Adipose tissue (tissue), 3 donors: ENCODE data around the gene PCTP. TPM values are rescaled to one million over a fixed set of nuclear protein-coding genes. Genes with fewer than 3 reads are reported as not detected.

Experiments
- H3K27ac ChIP-seq: one replicate; pipeline ENCODE4 v1.5.1; 2013; ENCODE audit warnings: low read depth, low read length
- WGBS, 3 donors: extraction: QIAGEN DNeasy Blood & Tissue Kit; methylation state at CpG; one replicate each; pipeline ENCODE4 v1.1.7; 2013; 5-methylcytosine and 5-hydroxymethylcytosine counted together
- polyA plus RNA-seq, 3 donors: library from polyadenylated mRNA; stranded (reverse); fragments of 200-250 nt; gene quantifications; one replicate each; pipeline ENCODE4 v1.2.3, GENCODE V29; 2013
- donor health status: healthy with polysubstance abuse.
- donor health status: Bipolar disorder and iron deficiency.
- donor health status: healthy.

PCTP gene
- polyA plus RNA-seq, 3 donors = 8.8 to 24.1 (median 14.9) TPM

DNA sequence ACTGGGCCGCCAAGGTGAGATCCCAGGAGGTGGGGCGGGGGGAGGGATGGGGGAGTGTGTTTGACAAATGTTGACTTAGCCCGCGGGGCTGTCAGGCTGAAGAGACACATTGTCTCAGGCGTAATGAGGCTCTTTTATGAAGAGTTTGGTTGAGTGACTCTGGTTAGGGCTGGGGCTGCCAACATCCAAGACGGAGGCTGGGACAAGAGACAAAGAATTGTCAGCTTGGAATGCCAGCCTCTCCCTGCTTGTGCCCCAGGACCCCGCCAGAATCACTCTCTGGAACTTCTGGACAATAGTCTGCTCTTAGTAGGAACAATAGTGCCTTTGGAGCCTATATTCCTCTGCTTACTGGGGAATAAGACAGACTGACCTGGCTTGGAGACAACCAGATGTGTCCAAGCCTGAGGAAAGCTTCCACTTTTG lies 24.0 kb downstream of the PCTP start:
- no peak overlapping the region for H3K27ac ChIP-seq
- 78 to 92% (median 89%) methylated on average over 7 of the region's 7 CpGs for WGBS, 3 donors

DNA sequence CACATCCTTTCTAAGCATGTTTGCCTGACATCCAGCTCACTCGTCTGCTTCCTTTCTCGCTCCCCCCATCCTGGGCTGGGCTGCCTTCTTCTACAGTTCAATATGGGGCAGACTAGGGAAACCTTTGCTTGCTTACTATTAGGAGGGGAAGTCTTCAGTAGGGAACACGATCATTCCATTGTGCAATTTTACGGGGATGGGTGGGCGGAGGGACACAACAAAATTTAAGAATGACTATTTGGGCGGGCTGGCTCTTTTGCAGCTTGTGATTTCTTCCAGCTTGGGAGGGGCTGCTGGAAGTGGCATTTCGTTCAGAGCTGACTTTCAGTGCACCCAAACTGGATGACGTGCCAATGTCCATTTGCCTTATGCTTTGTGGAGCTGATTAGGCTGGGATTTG lies 25.4 kb downstream of the PCTP start:
- WGBS, 3 donors = 82 to 93% (median 84%) methylated on average over 8 of the region's 8 CpGs

DNA sequence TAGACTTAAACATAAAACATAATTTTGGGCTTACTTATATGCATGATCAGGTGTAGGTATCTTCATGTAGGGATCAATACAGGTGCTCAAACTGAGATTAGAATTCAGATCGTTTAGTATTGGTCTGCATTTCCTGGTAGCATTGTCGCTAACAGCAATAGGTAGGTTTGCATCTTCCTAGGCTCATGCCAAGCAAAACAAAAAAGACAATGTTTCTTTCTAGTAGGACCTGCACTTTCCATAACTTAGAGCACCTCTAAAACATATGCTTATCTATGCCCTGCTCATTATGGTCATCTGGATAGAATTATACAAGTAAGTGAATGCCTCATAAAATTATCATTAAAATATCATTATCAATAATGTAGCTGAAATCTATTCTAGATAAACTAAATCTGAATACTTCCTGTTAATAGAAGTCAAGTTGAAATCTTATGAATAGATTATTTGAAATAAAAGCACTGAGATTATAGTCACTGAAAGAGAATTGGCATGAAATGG lies 26.7 kb downstream of the PCTP start:
- no peak overlapping the region for H3K27ac ChIP-seq
- WGBS, 3 donors = 51 to 80% (median 79%) methylated on average over 2 of the region's 2 CpGs

More for the DNA sequence above, 25.4 kb downstream of the PCTP start:
- no peak overlapping the region for H3K27ac ChIP-seq

DNA sequence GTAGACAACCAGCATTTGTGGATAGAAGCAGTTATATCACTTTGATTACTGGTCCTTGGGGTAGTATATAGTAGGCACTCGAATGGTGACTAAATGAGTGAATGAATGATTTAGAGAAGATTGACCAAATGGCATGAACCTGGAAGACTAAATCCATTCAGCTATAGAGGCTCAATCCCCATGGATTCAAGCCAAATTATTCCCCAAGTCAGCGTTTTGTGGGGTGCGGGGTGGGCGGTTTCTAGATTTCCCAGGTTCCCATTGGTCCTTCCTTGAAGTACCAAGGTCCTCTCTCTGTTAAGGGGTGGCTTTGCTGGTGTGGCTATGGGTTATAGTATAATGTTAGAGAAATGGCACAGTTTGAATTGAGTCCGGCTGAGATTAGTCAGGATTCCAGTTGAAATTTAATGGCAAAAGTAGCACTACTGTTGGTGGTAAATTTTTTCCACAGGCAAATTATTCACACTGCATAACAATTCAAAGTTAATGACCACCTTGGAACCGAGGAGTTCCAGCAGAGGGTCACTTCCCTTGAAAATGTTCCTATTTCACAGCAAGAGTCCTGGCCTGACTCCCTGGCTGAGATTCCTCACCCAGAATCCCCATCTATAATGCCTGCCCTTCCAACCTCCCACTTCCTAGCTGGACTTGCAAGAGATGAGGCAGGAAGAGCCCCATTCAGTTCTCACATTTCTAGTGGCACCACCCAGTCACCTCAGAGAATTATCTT lies 27.7 kb downstream of the PCTP start:
- H3K27ac ChIP-seq = no peak overlapping the region
- 88 to 91% (median 89%) methylated on average over 6 of the region's 6 CpGs for WGBS, 3 donors

DNA sequence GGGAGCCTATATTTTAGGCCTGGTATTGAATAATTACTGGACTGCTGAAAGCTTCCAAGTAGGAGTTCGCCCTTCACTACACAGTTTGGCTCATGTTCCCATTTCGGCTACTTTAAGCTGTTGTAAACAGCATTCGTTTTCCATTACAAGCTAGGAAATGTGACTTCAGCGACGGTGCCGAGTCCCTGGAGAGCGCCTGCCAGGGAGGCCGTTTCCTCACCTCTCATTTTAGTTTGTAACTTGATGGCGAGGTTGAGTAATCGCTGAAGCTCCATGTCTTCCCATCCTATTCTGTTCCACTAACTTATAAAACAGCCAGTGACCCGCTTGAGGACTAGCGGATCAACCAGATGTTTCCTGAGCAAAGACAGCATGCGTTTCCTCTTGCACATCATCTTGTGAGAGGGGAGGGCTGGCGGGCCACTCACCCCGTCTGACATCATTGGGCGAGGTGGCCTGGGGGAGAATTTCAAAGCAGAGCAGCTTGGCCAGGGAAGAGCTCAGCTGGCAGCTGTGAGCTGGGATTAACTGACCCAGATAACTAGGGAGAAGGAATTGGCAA lies 32.9 kb downstream of the PCTP start:
- WGBS, 3 donors = 33 to 76% (median 45%) methylated on average over 16 of the region's 16 CpGs
- no peak overlapping the region for H3K27ac ChIP-seq

DNA sequence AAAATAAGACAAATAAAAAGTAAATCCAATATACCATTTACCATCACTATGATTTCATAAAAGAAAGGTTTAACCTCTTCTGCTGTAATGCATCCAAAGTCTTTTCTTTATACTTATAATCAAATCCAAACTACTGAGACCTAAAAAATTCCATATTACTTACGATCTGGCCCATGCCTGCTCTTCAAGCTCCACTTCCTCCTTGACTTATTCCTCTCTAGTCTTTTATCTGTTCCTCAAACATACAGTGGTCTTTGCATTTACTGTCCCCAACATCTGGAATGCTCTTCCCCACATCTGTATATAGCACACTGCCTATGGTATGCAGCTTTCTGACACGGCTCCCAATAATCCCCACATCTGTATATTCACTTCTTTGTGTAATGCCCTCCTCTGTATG lies 33.8 kb downstream of the PCTP start:
- 46 to 76% (median 63%) methylated on average over 2 of the region's 2 CpGs for WGBS, 3 donors

DNA sequence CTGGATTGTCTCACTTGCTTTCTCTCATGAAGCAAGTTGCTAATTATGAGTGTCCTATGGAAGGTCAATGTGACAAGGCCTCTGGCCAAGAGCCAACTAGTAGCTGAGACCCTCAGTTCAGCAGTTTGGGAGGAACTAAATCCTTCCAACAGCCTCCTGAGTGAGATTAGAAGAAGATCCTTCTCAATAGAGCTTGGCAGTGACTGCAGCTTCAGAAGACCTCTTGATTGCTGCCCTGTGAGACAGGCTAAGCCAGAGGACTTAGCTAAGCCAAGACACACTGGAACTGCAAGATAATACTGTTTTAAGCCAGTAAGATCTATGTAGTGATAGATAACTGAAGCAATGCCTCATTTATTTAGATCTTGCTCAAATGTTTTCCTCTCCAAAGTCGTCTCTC lies 34.3 kb downstream of the PCTP start:
- H3K27ac ChIP-seq = no peak overlapping the region
- 48 to 75% (median 63%) methylated on average over 1 of the region's 1 CpG for WGBS, 3 donors

More for the DNA sequence above, 33.8 kb downstream of the PCTP start:
- H3K27ac ChIP-seq = no peak overlapping the region

DNA sequence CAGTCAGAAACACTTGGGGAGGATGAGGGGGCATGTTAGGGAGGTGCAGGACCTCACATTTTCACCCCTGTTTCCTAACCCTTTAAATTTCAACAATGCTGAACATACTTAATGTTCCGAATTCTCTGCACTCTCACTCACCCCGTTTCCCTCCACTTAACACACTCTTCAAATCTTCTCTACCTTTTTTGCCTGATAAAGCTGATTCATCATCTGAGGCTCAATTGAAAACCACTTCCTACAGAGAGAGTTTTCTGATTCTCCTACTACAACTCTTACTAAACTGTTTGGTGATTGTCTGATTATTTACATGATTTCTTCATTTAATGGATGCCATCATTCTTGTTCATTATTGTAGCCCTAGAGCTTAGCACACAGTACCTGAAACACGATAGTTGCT lies 42.4 kb downstream of the PCTP start:
- WGBS, 3 donors = 81 to 95% (median 89%) methylated on average over 3 of the region's 3 CpGs

DNA sequence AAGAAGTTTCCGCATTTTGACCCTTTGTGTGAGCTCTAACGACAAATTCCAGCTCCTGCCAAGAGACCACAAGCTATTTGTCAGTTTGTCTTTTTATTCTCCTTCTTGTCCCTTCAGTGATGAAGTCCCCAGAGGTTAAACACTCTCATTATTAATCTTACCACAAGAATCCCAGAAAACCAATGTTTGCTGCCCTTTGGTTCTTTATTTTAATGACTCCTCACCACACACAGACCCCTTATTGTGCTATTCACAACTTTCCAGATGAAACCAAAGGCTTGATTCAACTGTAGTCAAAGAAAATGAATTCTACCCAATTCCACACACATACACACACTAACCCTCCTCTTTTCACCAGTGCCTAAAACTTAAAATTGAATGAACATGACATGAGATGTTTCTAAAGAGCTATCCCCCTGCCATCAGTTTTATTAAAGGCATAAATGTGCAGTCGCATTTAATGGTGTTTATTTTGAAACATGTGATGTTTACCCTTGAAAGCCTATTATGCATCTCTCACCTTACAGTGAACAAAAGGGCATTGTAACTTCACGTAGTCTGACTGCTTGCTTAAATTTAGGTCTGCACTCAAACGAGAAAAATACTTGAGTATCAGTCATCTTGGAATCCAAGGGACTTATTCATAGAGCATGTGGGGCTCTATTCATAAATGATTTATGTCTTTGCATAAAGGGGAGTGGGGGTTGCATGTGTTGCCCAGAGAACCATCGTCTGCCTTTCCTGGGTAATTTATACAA lies 44.1 kb downstream of the PCTP start:
- H3K27ac ChIP-seq = no peak overlapping the region
- 37 to 73% (median 71%) methylated on average over 6 of the region's 6 CpGs for WGBS, 3 donors

More for the DNA sequence above, 42.4 kb downstream of the PCTP start:
- no peak overlapping the region for H3K27ac ChIP-seq

DNA sequence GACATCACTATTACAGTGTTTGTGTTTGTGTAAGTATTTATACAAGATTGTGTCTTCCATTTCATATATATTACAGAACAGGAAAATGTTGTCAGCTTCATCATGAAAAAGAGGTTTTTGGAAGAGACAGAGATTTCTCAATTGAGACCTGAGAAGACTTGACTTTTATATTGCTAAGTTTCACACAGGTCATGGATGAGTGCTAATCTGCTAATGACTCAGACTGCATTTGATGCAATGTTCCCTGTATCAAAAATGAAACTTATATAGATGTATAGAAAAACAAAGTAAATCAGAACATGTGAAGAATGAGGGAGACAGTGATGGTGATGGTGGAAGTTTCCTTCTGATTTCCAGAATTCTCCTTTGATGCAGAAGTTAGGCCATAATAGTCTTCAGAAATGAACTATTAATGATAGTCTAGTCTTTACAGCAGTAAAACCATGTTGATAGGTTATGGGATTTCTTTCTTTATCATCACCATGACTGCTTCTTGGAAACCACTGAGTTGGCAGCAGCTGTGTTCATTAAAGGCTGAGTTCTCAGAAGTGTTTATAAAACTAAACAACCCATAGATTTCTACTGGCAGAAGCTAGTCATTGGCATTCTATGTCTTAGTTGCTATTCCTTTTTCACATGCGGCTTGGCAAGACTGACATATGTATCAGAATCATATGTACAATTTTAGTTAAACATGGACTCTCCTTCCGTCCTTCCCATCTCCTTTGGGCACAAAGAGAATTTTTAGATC lies 56.1 kb downstream of the PCTP start:
- 88 to 92% (median 90%) methylated on average over 2 of the region's 2 CpGs for WGBS, 3 donors
- no peak overlapping the region for H3K27ac ChIP-seq

DNA sequence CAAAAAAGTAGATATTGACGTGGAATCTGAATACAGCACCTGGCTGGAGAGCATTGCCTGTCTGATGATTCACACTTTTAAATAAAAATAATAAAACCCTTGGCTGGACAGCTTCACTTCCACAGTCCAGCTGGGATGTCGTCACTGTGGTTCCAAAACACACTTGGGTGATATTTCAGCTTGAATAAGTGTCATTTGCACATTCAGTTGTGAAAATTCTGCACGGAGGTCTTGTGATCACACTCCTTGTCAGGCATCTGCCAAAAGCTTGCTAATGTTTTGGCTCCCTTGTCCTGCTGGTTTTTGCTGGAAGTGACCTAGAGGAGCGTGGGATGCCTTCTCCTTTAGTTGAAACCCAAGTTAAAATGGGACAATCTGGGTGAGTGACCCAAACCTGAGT lies 60.7 kb downstream of the PCTP start:
- no peak overlapping the region for H3K27ac ChIP-seq
- 68 to 84% (median 70%) methylated on average over 4 of the region's 4 CpGs for WGBS, 3 donors

DNA sequence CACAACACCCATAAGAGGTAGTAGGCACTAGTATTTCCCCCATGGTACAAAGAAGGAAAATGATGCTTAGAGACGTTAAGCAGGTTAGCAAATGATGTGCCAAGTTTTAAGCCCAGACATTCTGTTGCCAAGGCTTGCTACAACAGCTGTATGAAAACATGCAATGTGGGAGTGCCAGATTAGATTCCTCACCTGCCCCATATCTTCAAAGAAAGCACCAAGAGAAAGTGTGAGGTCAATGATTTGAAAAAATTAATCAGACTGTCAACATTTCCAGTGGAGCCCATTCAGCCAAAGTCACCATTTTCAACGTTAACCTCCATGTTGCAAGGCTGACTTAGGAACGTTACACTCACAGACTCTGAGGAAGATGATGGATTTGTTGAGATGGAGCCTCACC lies 61.5 kb downstream of the PCTP start:
- no peak overlapping the region for H3K27ac ChIP-seq
- WGBS, 3 donors = 70 to 84% (median 72%) methylated on average over 3 of the region's 3 CpGs

DNA sequence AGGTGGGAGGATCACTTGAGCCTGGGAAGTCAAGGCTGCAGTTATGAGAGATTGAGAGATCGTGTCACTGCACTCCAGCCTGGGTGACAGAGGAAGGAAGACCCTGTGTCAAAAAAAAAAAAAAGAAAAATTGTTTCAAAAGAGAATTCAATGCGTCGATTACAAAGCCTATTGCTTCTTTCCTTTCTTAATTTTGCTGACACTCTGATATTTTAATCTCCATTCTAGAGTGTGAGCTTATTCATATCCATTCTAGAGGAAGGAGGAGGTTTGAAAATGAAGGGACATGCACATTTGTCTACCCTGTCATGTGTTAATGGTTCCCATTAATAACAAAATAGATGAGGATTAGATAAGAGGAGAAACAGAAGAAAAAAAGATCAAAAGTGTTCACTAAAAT lies 63.1 kb downstream of the PCTP start:
- no peak overlapping the region for H3K27ac ChIP-seq
- 63 to 76% (median 75%) methylated on average over 3 of the region's 3 CpGs for WGBS, 3 donors

DNA sequence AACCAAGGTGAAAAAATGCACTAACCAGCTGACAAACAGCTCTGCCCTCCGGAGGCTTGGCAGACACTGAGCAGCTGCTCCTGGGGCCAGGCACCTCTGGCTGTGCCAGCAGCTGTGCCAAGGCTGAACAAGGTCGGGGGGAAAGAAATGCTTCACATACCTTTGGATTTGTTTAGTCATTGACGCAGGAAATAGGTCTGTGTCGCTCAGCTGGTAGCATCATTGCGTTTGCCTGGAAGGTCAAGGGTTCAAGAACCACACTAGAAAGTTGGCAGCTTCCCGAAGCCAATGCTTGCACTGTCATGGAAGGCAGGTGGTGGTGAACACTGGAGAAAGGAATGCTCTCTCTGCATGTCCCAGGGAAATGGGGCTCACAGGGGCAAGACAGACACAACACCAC lies 63.5 kb downstream of the PCTP start:
- H3K27ac ChIP-seq = no peak overlapping the region
- 45 to 64% (median 61%) methylated on average over 6 of the region's 6 CpGs for WGBS, 3 donors

DNA sequence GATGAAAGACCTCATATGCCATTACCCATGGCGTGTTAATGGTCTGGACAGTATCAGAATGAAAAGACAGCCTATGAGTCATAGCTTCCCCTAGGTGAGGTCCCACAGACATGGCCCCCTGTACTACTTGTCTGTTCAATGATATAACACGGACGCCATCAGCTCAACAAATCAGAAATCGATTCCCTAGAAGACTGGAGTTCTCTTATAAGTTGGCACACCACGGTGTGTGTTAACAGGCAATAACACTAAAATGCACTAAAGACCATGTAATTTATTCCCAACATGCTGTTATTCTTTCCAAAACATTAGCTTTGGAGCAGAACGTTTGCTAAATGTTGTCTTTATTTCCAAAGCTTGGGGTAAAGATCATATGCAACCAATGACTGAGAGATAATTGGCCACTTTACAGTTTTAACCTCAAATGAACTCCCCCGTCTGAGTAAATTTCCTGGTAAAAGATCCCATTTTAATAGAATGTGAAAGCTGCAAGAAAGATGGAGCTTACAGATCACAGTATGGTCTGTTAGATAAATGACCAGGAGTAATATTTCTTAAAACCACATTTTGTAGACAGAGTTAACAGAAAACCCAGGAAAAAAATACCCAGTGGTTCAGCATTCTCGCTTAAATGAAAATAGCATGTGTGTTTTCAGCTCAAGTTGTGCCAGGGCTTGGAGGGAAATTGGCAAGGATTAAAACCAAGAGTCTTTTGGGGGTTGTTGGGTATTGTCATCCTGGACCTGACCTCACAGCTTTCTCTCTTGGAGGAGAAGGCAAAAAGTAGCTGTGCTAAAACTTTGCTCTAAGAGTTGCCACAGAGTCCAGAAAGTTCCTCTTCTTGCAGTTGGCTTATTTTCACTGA lies 65.9 kb downstream of the PCTP start:
- 57 to 73% (median 60%) methylated on average over 8 of the region's 8 CpGs for WGBS, 3 donors

DNA sequence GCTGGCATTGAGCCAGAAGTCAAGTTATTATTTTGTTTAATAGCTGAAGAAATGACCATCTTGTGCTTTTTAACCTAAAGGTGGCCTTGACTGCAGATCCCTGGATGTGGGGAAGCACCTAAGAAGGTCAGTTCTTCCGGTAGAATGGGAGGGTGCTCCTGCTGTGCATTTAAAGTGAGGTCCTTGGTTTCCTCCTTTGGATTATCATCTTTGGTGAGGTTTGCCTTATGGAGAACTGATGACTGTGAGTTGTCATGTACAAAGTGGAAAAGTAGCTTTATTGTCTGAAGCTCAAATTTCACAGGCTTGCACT lies 66.5 kb downstream of the PCTP start:
- WGBS, 3 donors = 50 to 87% (median 64%) methylated on average over 1 of the region's 1 CpG
- H3K27ac ChIP-seq = no peak overlapping the region

More for the DNA sequence above, 65.9 kb downstream of the PCTP start:
- H3K27ac ChIP-seq = no peak overlapping the region

DNA sequence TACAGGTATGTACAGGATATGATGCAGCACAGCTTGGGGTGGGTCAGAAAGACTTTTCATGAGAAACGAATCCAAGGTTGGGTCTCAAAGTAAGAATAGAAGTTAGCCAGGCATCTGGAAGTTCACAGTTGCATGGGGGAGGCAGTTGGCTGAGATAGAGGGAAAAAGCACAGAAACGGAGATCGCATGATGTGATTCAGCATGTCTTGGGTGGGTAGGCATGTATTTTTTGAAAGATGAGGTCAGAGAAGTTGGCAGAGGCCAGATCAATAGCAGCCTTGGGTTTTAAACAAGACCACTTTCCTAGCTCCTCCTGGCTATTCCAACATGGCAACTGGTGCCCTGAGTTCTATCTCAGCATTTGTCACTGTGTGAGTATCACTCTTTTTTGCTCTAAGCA lies 67.2 kb downstream of the PCTP start:
- no peak overlapping the region for H3K27ac ChIP-seq
- WGBS, 3 donors = 76 to 86% (median 86%) methylated on average over 3 of the region's 3 CpGs
